GM12878 (cell line): ENCODE data around the gene TBX10. TPM values are rescaled to one million over a fixed set of nuclear protein-coding genes. Genes with fewer than 3 reads are reported as not detected.

Source experiments
- ATAC-seq: fragments of 200-7000 bp; cut with Tn5 transposase; 3 replicates; pipeline ENCODE4 v1.9.1; 2020; ENCODE audit warnings: mild to moderate bottlenecking, moderate library complexity
- BruUV-seq: library from RNA; stranded (reverse); fragments of 400-500 nt; replicated peaks from 2 replicates; lab custom pipeline; 2021; lab: Mats Ljungman, UMichigan
- CTCF ChIA-PET: fragments of 300-600 bp; sonication (Branson Sonifier 250); formaldehyde crosslinking; extraction: SDS; loops from one replicate; lab custom pipeline; 2021; ENCODE audit warnings: inconsistent platforms; lab: Yijun Ruan, JAX
- POLR2A ChIA-PET: fragments of 350-600 bp; formaldehyde crosslinking; extraction: SDS; loops from one replicate; lab custom pipeline; 2021; ENCODE audit warnings: inconsistent platforms; lab: Charles Lee
- RAD21 ChIA-PET: fragments of 300-600 bp; sonication (Branson Sonifier 250); formaldehyde crosslinking; loops from one replicate; lab custom pipeline; 2023; ENCODE audit warnings: antibody characterized with exemption; ENCODE audit not compliant: unreplicated experiment; lab: Charles Lee
- SMC1A ChIA-PET: fragments of 300-600 bp; sonication (Branson Sonifier 250); formaldehyde crosslinking; loops from one replicate; lab custom pipeline; 2023; ENCODE audit not compliant: unreplicated experiment, uncharacterized antibody; lab: Charles Lee
- DNase-seq: peaks from one replicate; pipeline ENCODE4 v3.0.0-alpha.2; 2011; ENCODE audit warnings: low read depth, low spot score
- FAIRE-seq: peaks from 3 replicates; lab custom pipeline; 2011; peaks lifted over from hg19 to GRCh38; lab: Jason Lieb, UNC
- H2AFZ ChIP-seq: 2 replicates; pipeline ENCODE4 v1.6.0; 2011; ENCODE audit warnings: low read depth, low read length, control low read depth; ENCODE audit not compliant: control insufficient read depth
- H3K27ac ChIP-seq: 2 replicates; pipeline ENCODE4 v1.5.1; 2011; ENCODE audit warnings: control low read depth; ENCODE audit not compliant: control insufficient read depth, insufficient read depth
- H3K27me3 ChIP-seq, 2 experiments: replicated peaks in 1 of 2; 2 replicates each; pipeline versions ENCODE4 v1.6.0 to v1.6.1; 2011; ENCODE audit warnings: low read length in 1 of 2; ENCODE audit not compliant: control insufficient read depth in 2 of 2, insufficient read depth in 2 of 2
- H3K36me3 ChIP-seq, 2 experiments: 2 replicates each; pipeline ENCODE4 v1.5.1; 2011; ENCODE audit warnings: low read length in 1 of 2; ENCODE audit not compliant: control insufficient read depth in 2 of 2, insufficient read depth in 2 of 2
- H3K4me1 ChIP-seq: 2 replicates; pipeline ENCODE4 v1.6.1; 2011; ENCODE audit warnings: mild to moderate bottlenecking, low read length, moderate library complexity, mixed read lengths; ENCODE audit not compliant: control insufficient read depth, insufficient read depth
- H3K4me2 ChIP-seq: 2 replicates; pipeline ENCODE4 v1.6.0; 2011; ENCODE audit warnings: control low read depth; ENCODE audit not compliant: control insufficient read depth, insufficient read depth
- H3K4me3 ChIP-seq: fragments of 200-600 bp; sonication (generic); 2 replicates; pipeline ENCODE4 v1.5.1; 2016
- H3K79me2 ChIP-seq: 2 replicates; pipeline ENCODE4 v1.6.0; 2011; ENCODE audit warnings: low read length; ENCODE audit not compliant: control insufficient read depth, insufficient read depth
- H3K9ac ChIP-seq: 2 replicates; pipeline ENCODE4 v1.8.0; 2011; ENCODE audit warnings: low read length, control low read depth, mixed read lengths; ENCODE audit not compliant: control insufficient read depth, insufficient read depth
- H3K9me3 ChIP-seq: replicated peaks from 3 replicates; pipeline ENCODE4 v1.5.1; 2011; ENCODE audit warnings: mild to moderate bottlenecking, low read length; ENCODE audit not compliant: control insufficient read depth, insufficient read depth
- H4K20me1 ChIP-seq: 2 replicates; pipeline ENCODE4 v1.6.0; 2011; ENCODE audit not compliant: control insufficient read depth, insufficient read depth
- BHLHE40 ChIP-seq, 2 experiments: fragments of 450-650 bp in 1 of 2; IDR thresholded peaks; 2 replicates each; pipeline ENCODE4 v1.6.1; 2011 to 2017; ENCODE audit warnings: low read depth in 2 of 2, borderline replicate concordance in 1 of 2, improper control_type of control experiment in 1 of 2, low read length in 1 of 2, mild to moderate bottlenecking in 1 of 2
- HDAC6 ChIP-seq: fragments of 200-600 bp; sonication (generic); IDR thresholded peaks from one replicate; pipeline ENCODE4 v1.8.0; 2017; ENCODE audit warnings: antibody characterized with exemption; ENCODE audit not compliant: unreplicated experiment
- SMC3 ChIP-seq: IDR thresholded peaks from 2 replicates; pipeline ENCODE4 v1.6.1; 2011; ENCODE audit warnings: low read length, improper control_type of control experiment, borderline replicate concordance
- SREBF1 ChIP-seq: IDR thresholded peaks from 2 replicates; pipeline ENCODE4 v1.6.1; 2012; ENCODE audit warnings: mild to moderate bottlenecking, low read length
- TCF12 ChIP-seq: IDR thresholded peaks from 2 replicates; pipeline ENCODE4 v1.6.1; 2011; ENCODE audit warnings: low read depth, mild to moderate bottlenecking, low read length
- WGBS: methylation state at CpG from one replicate; pipeline ENCODE4 v1.1.6; 2016; ENCODE audit warnings: low lambda C conversion rate; ENCODE audit not compliant: insufficient replicate concordance, insufficient coverage; ENCODE audit errors: missing lambda C conversion rate; 5-methylcytosine and 5-hydroxymethylcytosine counted together
- in situ Hi-C: fragments of 300-500 bp; cut with MboI; formaldehyde crosslinking; loops from 9 replicates; pipeline ENCODE4 v1.14.3; 2018; ENCODE audit warnings: mixed read lengths
- intact Hi-C: fragments of 100-400 bp; cut with micrococcal nuclease; formaldehyde crosslinking; loops from one replicate; pipeline ENCODE4 v1.14.2; 2022; ENCODE audit not compliant: unreplicated experiment
- polyA plus RNA-seq, 11 experiments: library from polyadenylated mRNA; depleted of rRNA in 4 of 11; unstranded in 6 of 11; stranded (reverse) in 5 of 11; fragments of >200 nt; fragmentation: Nextera tagmentation in 4 of 11; fragmentation: Illumina TruSeq in 1 of 11; extraction: Ambion mirVana in 4 of 11; extraction: Trizol in 1 of 11; gene quantifications; 1 replicate in 1 of 11; 2 replicates in 10 of 11; pipeline versions ENCODE4 v1.2.1 to v1.2.3, GENCODE V29; 2011 to 2016; ENCODE audit warnings: inconsistent platforms in 2 of 11, missing spikeins in 2 of 11, low read depth in 1 of 11
- total RNA-seq, 4 experiments: library from RNA; depleted of rRNA in 3 of 4; stranded (reverse); fragments of >200 nt in 3 of 4; fragmentation: Illumina TruSeq in 1 of 4; extraction: Trizol in 1 of 4; gene quantifications; 2 replicates each; pipeline versions ENCODE4 v1.2.1 to v1.2.3, GENCODE V29; 2013 to 2021
- TF ChIP-seq, protein P1 (sequence below): IDR thresholded peaks from 2 replicates; pipeline ENCODE4 v1.6.1; 2012; ENCODE audit warnings: improper control_type of control experiment, low read depth, low read length; ENCODE audit not compliant: insufficient replicate concordance
- TF ChIP-seq, protein P2 (sequence below): IDR thresholded peaks from 2 replicates; pipeline ENCODE4 v1.6.1; 2012; ENCODE audit warnings: low read depth, low read length, improper control_type of control experiment
- TF ChIP-seq, protein P3 (sequence below): IDR thresholded peaks from 2 replicates; pipeline ENCODE4 v1.6.1; 2011; ENCODE audit warnings: low read depth, low read length, improper control_type of control experiment, borderline replicate concordance

The TBX10 gene
- total and polyA plus RNA-seq, 10 of the 15 experiments (the other 5 are each of a cell fraction or from before 2014, with no cell fraction given), result 0.10 to 0.44 (median 0.20) TPM; not detected in 4

DNA sequence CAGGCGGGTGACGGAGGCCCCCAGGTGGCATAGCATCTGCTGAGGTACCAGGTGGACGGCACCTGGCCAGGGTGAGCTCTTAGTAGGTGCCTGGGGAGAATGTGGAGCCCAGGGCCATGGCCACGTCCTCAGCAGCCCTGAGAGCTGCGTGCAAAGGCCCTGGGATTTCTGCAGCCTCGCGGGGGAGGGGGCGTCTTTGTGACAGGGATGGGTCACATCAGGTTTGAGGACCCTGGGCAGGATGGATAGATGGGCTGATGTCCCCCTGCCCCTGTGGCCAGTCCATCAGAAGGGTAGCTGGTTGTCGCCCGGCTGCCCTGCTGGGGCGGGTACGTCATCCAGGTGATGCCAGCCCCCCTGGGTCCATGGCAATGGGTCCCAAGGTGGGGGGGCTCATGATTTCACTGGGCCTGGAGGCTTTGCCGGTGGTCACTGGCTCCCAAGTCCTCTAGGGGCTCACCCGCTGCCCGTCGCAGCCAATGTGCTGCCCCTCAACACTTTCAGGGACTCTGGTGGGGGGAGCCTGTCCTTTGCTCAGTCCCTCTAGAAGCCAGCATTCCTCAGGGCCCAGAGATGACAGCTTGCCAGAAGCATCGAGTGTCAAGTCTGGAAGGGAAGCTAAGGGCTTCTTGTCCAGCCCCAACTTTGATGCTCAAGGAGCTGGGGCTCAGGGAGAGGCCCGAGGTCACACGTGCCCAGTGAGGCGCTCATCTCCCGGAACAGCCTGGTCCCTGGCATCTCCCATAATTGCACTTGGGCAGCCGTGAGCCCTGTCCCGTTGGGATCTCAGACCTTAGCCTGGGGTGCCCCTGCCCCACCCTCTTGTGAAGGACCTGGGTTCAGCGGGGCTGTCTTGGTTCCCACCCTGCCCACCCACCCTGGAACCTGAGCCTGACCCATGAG is 777 bp downstream of the TBX10 start:
- in situ Hi-C loops (no loop called here), intact Hi-C loops (no loop called here)
- H3K27ac ChIP-seq, result no peak overlapping the region
- ChIA-PET SMC1A (interaction anchor here (0.6 to 1.1 kb wide), 3 partner anchors 20 to 57 kb away, joined by 3 to 9 read pairs (median 3); no protein-coding TSS in a partner anchor), RAD21 (interaction anchor here (1.7 to 2.2 kb wide), 2 partner anchors 21 to 56 kb away, joined by 5 to 7 read pairs; no protein-coding TSS in a partner anchor), POLR2A (interaction anchor here (0.6 kb wide), 1 partner anchor 40 kb away, joined by 3 read pairs; no protein-coding TSS in a partner anchor), CTCF (interaction anchor here (0.6 to 4.6 kb wide), 9 partner anchors 9 to 287 kb away, joined by 3 to 26 read pairs (median 3); partner anchors contain the start of gene NUDT8)
- no peak overlapping the region for H3K4me3 ChIP-seq
- DNase-seq (no peak), ATAC-seq (no peak), FAIRE-seq (no peak)
- 53% methylated on average over 24 of the region's 24 CpGs for WGBS
- H3K9me3 ChIP-seq, result no peaks in the 10 kb centered on the region
- H3K79me2 ChIP-seq, result no peaks in the 10 kb centered on the region
- H4K20me1 ChIP-seq, result no peaks in the 10 kb centered on the region
- BruUV-seq, result no TSS peak
- H3K4me1 ChIP-seq, result peaks cover 6% of the 10 kb centered on the region
- H3K9ac ChIP-seq, result no peak overlapping the region
- no peaks in the 10 kb centered on the region for H3K36me3 ChIP-seq
- H2AFZ ChIP-seq, result no peak overlapping the region
- no peaks in the 10 kb centered on the region; a peak in 1 of 4 replicates for H3K27me3 ChIP-seq
- H3K4me2 ChIP-seq, result no peak overlapping the region
- TF ChIP-seq BHLHE40 (IDR thresholded peaks at IDR 0.05; ENCODE audit: borderline replicate concordance in 1 of 2, low read depth in 2 of 2, low read length in 1 of 2) (no peak), SMC3 (no peak), SREBF1 (no peak), HDAC6 (no peak), TCF12 (no peak)
- TF ChIP-seq, protein P1, sequence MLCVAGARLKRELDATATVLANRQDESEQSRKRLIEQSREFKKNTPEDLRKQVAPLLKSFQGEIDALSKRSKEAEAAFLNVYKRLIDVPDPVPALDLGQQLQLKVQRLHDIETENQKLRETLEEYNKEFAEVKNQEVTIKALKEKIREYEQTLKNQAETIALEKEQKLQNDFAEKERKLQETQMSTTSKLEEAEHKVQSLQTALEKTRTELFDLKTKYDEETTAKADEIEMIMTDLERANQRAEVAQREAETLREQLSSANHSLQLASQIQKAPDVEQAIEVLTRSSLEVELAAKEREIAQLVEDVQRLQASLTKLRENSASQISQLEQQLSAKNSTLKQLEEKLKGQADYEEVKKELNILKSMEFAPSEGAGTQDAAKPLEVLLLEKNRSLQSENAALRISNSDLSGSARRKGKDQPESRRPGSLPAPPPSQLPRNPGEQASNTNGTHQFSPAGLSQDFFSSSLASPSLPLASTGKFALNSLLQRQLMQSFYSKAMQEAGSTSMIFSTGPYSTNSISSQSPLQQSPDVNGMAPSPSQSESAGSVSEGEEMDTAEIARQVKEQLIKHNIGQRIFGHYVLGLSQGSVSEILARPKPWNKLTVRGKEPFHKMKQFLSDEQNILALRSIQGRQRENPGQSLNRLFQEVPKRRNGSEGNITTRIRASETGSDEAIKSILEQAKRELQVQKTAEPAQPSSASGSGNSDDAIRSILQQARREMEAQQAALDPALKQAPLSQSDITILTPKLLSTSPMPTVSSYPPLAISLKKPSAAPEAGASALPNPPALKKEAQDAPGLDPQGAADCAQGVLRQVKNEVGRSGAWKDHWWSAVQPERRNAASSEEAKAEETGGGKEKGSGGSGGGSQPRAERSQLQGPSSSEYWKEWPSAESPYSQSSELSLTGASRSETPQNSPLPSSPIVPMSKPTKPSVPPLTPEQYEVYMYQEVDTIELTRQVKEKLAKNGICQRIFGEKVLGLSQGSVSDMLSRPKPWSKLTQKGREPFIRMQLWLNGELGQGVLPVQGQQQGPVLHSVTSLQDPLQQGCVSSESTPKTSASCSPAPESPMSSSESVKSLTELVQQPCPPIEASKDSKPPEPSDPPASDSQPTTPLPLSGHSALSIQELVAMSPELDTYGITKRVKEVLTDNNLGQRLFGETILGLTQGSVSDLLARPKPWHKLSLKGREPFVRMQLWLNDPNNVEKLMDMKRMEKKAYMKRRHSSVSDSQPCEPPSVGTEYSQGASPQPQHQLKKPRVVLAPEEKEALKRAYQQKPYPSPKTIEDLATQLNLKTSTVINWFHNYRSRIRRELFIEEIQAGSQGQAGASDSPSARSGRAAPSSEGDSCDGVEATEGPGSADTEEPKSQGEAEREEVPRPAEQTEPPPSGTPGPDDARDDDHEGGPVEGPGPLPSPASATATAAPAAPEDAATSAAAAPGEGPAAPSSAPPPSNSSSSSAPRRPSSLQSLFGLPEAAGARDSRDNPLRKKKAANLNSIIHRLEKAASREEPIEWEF, result no peak
- TF ChIP-seq, protein P2, sequence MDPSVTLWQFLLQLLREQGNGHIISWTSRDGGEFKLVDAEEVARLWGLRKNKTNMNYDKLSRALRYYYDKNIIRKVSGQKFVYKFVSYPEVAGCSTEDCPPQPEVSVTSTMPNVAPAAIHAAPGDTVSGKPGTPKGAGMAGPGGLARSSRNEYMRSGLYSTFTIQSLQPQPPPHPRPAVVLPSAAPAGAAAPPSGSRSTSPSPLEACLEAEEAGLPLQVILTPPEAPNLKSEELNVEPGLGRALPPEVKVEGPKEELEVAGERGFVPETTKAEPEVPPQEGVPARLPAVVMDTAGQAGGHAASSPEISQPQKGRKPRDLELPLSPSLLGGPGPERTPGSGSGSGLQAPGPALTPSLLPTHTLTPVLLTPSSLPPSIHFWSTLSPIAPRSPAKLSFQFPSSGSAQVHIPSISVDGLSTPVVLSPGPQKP, result no peak
- TF ChIP-seq, protein P3, sequence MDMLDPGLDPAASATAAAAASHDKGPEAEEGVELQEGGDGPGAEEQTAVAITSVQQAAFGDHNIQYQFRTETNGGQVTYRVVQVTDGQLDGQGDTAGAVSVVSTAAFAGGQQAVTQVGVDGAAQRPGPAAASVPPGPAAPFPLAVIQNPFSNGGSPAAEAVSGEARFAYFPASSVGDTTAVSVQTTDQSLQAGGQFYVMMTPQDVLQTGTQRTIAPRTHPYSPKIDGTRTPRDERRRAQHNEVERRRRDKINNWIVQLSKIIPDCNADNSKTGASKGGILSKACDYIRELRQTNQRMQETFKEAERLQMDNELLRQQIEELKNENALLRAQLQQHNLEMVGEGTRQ, result no peak
